HepG2 (cell line): ENCODE data around the gene KRTAP1-4. TPM values are rescaled to one million over a fixed set of nuclear protein-coding genes. Genes with fewer than 3 reads are reported as not detected.

Source experiments
- ARNT ChIP-seq: fragments of 450-650 bp; IDR thresholded peaks from 2 replicates; pipeline ENCODE4 v1.6.1; 2017
- ASH2L ChIP-seq: fragments of 300-600, 200-600 bp; sonication (generic); IDR thresholded peaks from 2 replicates; pipeline ENCODE4 v1.7.0; 2017; ENCODE audit warnings: low read depth, mild to moderate bottlenecking, moderate library complexity, mixed read lengths, low read length; ENCODE audit not compliant: insufficient read length
- GTF2F1 ChIP-seq: fragments of 150-350 bp; IDR thresholded peaks from 2 replicates; pipeline ENCODE4 v1.6.1; 2014; ENCODE audit warnings: low read length
- GTF3A ChIP-seq: sonication (generic); formaldehyde crosslinking; conservative IDR thresholded peaks from 2 replicates; pipeline ENCODE4 v1.4.0; 2020; ENCODE audit warnings: mild to moderate bottlenecking, missing genetic modification reagents
- ISL2 ChIP-seq: sonication (generic); formaldehyde crosslinking; IDR thresholded peaks from 2 replicates; pipeline ENCODE4 v1.5.0; 2020; ENCODE audit warnings: missing genetic modification reagents
- ISX ChIP-seq: sonication (generic); formaldehyde crosslinking; conservative IDR thresholded peaks from 2 replicates; pipeline ENCODE4 v1.5.0; 2020; ENCODE audit warnings: missing genetic modification reagents
- MAFK ChIP-seq, 2 experiments: IDR thresholded peaks in 1 of 2; conservative IDR thresholded peaks in 1 of 2; 2 replicates each; pipeline ENCODE4 v1.6.1; 2011; ENCODE audit warnings: improper control_type of control experiment in 2 of 2, low read length in 2 of 2
- MIXL1 ChIP-seq: IDR thresholded peaks from 2 replicates; pipeline ENCODE4 v1.6.1; 2016
- NBN ChIP-seq: fragments of 450-650 bp; conservative IDR thresholded peaks from 2 replicates; pipeline ENCODE4 v1.6.1; 2017
- NCOA1 ChIP-seq: sonication (generic); formaldehyde crosslinking; IDR thresholded peaks from 2 replicates; pipeline ENCODE4 v1.9.0; 2021; ENCODE audit warnings: missing genetic modification reagents
- NCOA2 ChIP-seq: sonication (generic); formaldehyde crosslinking; IDR thresholded peaks from 2 replicates; pipeline ENCODE4 v1.8.0; 2022; ENCODE audit warnings: inconsistent platforms
- NR2F1 ChIP-seq, 2 experiments: fragments of 450-650 bp in 1 of 2; formaldehyde crosslinking in 1 of 2; IDR thresholded peaks; 2 replicates each; pipeline versions ENCODE4 v1.5.0 to v1.6.1; 2016 to 2020; ENCODE audit warnings: mild to moderate bottlenecking in 1 of 2, missing compliant biosample characterization in 1 of 2, missing genetic modification reagents in 1 of 2, moderate library complexity in 1 of 2
- NR2F6 ChIP-seq, 2 experiments: IDR thresholded peaks; 2 replicates each; pipeline ENCODE4 v1.6.1; 2016; ENCODE audit warnings: antibody characterized with exemption in 1 of 2, mild to moderate bottlenecking in 1 of 2
- POLR2A ChIP-seq, 2 experiments: IDR thresholded peaks; 2 replicates each; pipeline ENCODE4 v1.6.1; 2011; ENCODE audit warnings: low read depth in 2 of 2, low read length in 2 of 2, mild to moderate bottlenecking in 1 of 2, moderate library complexity in 1 of 2; ENCODE audit not compliant: insufficient read depth in 1 of 2
- PPARG ChIP-seq: conservative IDR thresholded peaks from 2 replicates; pipeline ENCODE4 v1.6.1; 2016; ENCODE audit warnings: missing biosample characterization, missing genetic modification reagents
- RBM39 ChIP-seq: fragments of 200-400 bp; formaldehyde crosslinking; IDR thresholded peaks from one replicate; pipeline ENCODE4 v1.6.1; 2018; ENCODE audit warnings: antibody characterized with exemption, mild to moderate bottlenecking, low read depth, low read length; ENCODE audit not compliant: poor library complexity, severe bottlenecking
- SP5 ChIP-seq: IDR thresholded peaks from 2 replicates; pipeline ENCODE4 v1.6.1; 2016; ENCODE audit warnings: low read depth, borderline replicate concordance
- U2AF2 ChIP-seq: fragments of 200-400 bp; formaldehyde crosslinking; IDR thresholded peaks from 2 replicates; pipeline ENCODE4 v1.6.1; 2017; ENCODE audit warnings: low read depth, mild to moderate bottlenecking, low read length
- ZFX ChIP-seq: sonication (generic); formaldehyde crosslinking; IDR thresholded peaks from 2 replicates; pipeline ENCODE4 v1.4.0; 2020; ENCODE audit warnings: mild to moderate bottlenecking, low read depth, missing genetic modification reagents, moderate library complexity
- ZNF224 ChIP-seq: sonication (generic); formaldehyde crosslinking; IDR thresholded peaks from 2 replicates; pipeline ENCODE4 v1.5.0; 2020; ENCODE audit warnings: mild to moderate bottlenecking, missing genetic modification reagents
- ZNF766 ChIP-seq: sonication (generic); formaldehyde crosslinking; IDR thresholded peaks from 2 replicates; pipeline ENCODE4 v1.5.0; 2020; ENCODE audit warnings: missing genetic modification reagents, borderline replicate concordance
- polyA plus RNA-seq, 8 experiments: library from polyadenylated mRNA; depleted of rRNA in 3 of 8; stranded (reverse) in 7 of 8; unstranded in 1 of 8; fragments of >200 nt; fragmentation: Illumina TruSeq in 4 of 8; extraction: Trizol in 4 of 8; gene quantifications; 2 replicates each; pipeline versions ENCODE4 v1.2.1 to v1.2.3, GENCODE V29; 2011 to 2016; ENCODE audit warnings: low read depth in 4 of 8, missing spikeins in 1 of 8, mixed read lengths in 1 of 8; ENCODE audit not compliant: insufficient read depth in 1 of 8
- total RNA-seq, 5 experiments: library from RNA; depleted of rRNA; stranded (reverse); fragments of >200 nt; fragmentation: Illumina TruSeq; extraction: Trizol; gene quantifications; 2 replicates each; pipeline ENCODE4 v1.2.3, GENCODE V29; 2016; ENCODE audit warnings: low read depth in 1 of 5
- TF ChIP-seq, protein P1 (sequence below): sonication (generic); formaldehyde crosslinking; IDR thresholded peaks from 2 replicates; pipeline ENCODE4 v1.5.0; 2020; ENCODE audit warnings: mild to moderate bottlenecking, missing genetic modification reagents, moderate library complexity
- TF ChIP-seq, protein P2 (sequence below): sonication (generic); formaldehyde crosslinking; IDR thresholded peaks from 2 replicates; pipeline ENCODE4 v1.4.0; 2020; ENCODE audit warnings: missing genetic modification reagents
- TF ChIP-seq, protein P3 (sequence below): sonication (generic); formaldehyde crosslinking; conservative IDR thresholded peaks from 2 replicates; pipeline ENCODE4 v1.8.0; 2022; ENCODE audit warnings: mild to moderate bottlenecking, moderate library complexity, missing genetic modification reagents
- TF ChIP-seq, protein P4 (sequence below): sonication (generic); formaldehyde crosslinking; IDR thresholded peaks from 2 replicates; pipeline ENCODE4 v1.4.0; 2020; ENCODE audit warnings: missing genetic modification reagents, borderline replicate concordance

Gene KRTAP1-4
- total and polyA plus RNA-seq, 2 of the 13 experiments (the other 11 are each of a cell fraction or from before 2014, with no cell fraction given), result not detected

DNA sequence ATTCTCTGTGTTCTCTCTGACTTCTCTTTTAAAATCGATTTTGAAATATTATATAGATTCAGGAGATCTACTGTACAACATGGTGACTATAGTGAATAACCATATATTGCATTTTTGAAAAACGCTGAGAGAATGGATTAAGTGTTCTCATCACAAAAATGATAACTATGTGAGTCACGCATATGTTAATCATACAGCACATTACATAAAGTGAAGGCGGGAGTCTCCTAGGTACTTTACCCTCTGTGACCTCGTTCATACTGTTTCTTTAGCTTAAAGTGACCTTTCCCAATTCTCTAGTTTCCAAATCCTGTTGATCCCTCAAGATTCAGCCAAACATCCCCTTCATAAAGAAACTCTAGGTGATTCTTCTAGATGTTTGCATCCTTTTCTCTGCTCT lies 27.2 kb downstream of the KRTAP1-4 start (continued):
- TF ChIP-seq, protein P1, sequence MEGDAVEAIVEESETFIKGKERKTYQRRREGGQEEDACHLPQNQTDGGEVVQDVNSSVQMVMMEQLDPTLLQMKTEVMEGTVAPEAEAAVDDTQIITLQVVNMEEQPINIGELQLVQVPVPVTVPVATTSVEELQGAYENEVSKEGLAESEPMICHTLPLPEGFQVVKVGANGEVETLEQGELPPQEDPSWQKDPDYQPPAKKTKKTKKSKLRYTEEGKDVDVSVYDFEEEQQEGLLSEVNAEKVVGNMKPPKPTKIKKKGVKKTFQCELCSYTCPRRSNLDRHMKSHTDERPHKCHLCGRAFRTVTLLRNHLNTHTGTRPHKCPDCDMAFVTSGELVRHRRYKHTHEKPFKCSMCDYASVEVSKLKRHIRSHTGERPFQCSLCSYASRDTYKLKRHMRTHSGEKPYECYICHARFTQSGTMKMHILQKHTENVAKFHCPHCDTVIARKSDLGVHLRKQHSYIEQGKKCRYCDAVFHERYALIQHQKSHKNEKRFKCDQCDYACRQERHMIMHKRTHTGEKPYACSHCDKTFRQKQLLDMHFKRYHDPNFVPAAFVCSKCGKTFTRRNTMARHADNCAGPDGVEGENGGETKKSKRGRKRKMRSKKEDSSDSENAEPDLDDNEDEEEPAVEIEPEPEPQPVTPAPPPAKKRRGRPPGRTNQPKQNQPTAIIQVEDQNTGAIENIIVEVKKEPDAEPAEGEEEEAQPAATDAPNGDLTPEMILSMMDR (CRISPR knock-in tag), result no peak
- no peak for TF ChIP-seq NCOA1 (CRISPR knock-in tag)
- TF ChIP-seq POLR2A (IDR thresholded peaks at IDR 0.05; ENCODE audit: insufficient read depth in 1 of 2, low read depth in 2 of 2, low read length in 2 of 2), result no peak
- peak; percentile 53; the same call in 1 of the 2 replicates for TF ChIP-seq SP5 (CRISPR knock-in tag)
- TF ChIP-seq PPARG (CRISPR knock-in tag), result 0 out of 2 replicates have a peak, but pooled peaks have one; percentile 12
- TF ChIP-seq ASH2L, result peak; percentile 35
- no peak for TF ChIP-seq ZFX (CRISPR knock-in tag)
- TF ChIP-seq MIXL1 (CRISPR knock-in tag), result peak; percentile 53; the same call in 1 of the 2 replicates
- TF ChIP-seq ARNT, result no peak
- TF ChIP-seq ZNF766 (CRISPR knock-in tag), result no peak
- TF ChIP-seq ISL2, result peak; percentile 39; the same call in 1 of the 2 replicates
- TF ChIP-seq, protein P2, sequence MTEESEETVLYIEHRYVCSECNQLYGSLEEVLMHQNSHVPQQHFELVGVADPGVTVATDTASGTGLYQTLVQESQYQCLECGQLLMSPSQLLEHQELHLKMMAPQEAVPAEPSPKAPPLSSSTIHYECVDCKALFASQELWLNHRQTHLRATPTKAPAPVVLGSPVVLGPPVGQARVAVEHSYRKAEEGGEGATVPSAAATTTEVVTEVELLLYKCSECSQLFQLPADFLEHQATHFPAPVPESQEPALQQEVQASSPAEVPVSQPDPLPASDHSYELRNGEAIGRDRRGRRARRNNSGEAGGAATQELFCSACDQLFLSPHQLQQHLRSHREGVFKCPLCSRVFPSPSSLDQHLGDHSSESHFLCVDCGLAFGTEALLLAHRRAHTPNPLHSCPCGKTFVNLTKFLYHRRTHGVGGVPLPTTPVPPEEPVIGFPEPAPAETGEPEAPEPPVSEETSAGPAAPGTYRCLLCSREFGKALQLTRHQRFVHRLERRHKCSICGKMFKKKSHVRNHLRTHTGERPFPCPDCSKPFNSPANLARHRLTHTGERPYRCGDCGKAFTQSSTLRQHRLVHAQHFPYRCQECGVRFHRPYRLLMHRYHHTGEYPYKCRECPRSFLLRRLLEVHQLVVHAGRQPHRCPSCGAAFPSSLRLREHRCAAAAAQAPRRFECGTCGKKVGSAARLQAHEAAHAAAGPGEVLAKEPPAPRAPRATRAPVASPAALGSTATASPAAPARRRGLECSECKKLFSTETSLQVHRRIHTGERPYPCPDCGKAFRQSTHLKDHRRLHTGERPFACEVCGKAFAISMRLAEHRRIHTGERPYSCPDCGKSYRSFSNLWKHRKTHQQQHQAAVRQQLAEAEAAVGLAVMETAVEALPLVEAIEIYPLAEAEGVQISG (CRISPR knock-in tag), result no peak
- no peak for TF ChIP-seq GTF2F1
- TF ChIP-seq, protein P3, sequence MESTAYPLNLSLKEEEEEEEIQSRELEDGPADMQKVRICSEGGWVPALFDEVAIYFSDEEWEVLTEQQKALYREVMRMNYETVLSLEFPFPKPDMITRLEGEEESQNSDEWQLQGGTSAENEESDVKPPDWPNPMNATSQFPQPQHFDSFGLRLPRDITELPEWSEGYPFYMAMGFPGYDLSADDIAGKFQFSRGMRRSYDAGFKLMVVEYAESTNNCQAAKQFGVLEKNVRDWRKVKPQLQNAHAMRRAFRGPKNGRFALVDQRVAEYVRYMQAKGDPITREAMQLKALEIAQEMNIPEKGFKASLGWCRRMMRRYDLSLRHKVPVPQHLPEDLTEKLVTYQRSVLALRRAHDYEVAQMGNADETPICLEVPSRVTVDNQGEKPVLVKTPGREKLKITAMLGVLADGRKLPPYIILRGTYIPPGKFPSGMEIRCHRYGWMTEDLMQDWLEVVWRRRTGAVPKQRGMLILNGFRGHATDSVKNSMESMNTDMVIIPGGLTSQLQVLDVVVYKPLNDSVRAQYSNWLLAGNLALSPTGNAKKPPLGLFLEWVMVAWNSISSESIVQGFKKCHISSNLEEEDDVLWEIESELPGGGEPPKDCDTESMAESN (CRISPR knock-in tag), result no peak
- TF ChIP-seq GTF3A, result no peak
- peak; percentile 50; the same call in 1 of the 2 replicates for TF ChIP-seq NCOA2 (CRISPR knock-in tag)
- TF ChIP-seq, protein P4, sequence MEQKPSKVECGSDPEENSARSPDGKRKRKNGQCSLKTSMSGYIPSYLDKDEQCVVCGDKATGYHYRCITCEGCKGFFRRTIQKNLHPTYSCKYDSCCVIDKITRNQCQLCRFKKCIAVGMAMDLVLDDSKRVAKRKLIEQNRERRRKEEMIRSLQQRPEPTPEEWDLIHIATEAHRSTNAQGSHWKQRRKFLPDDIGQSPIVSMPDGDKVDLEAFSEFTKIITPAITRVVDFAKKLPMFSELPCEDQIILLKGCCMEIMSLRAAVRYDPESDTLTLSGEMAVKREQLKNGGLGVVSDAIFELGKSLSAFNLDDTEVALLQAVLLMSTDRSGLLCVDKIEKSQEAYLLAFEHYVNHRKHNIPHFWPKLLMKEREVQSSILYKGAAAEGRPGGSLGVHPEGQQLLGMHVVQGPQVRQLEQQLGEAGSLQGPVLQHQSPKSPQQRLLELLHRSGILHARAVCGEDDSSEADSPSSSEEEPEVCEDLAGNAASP, result peak; percentile 80; the same call in 1 of the 2 replicates
- peak in 1 of 2 experiments; percentile 17; a peak in 1 of 4 replicates for TF ChIP-seq MAFK (conservative IDR thresholded peaks at IDR 0.05 in 1 of 2, IDR thresholded peaks at IDR 0.05 in 1 of 2; ENCODE audit: low read length in 2 of 2)
- TF ChIP-seq NR2F6 (IDR thresholded peaks at IDR 0.05), result peak; percentile 72
- peak; percentile 71 for TF ChIP-seq NR2F6 (CRISPR knock-in tag; IDR thresholded peaks at IDR 0.05)
- no peak for TF ChIP-seq NBN
- TF ChIP-seq U2AF2, result no peak
- no peak for TF ChIP-seq ISX
- TF ChIP-seq ZNF224, result no peak
- peak in 1 of 2 experiments; percentile 60; a peak in 2 of 4 replicates for TF ChIP-seq NR2F1 (CRISPR knock-in tag; IDR thresholded peaks at IDR 0.05)
- TF ChIP-seq RBM39, result no peak
